OCI-LY1 (cell line): Measurements from ENCODE around the gene PPP4C.

Source experiments
- EZH2 ChIP-seq: fragments of 200-600 bp; sonication (generic), shearing (Covaris generic); IDR thresholded peaks from 2 replicates; pipeline ENCODE4 v1.8.0; 2017; ENCODE audit warnings: borderline replicate concordance, mixed run types, mild to moderate bottlenecking, antibody characterized with exemption, low read length, moderate library complexity, mixed read lengths
- TF ChIP-seq, protein P1 (sequence below): fragments of 200-600 bp; sonication (generic), shearing (Covaris generic); IDR thresholded peaks from 2 replicates; pipeline ENCODE4 v1.5.1; 2017; ENCODE audit warnings: mild to moderate bottlenecking, antibody characterized with exemption, low read length, moderate library complexity, mixed read lengths

DNA sequence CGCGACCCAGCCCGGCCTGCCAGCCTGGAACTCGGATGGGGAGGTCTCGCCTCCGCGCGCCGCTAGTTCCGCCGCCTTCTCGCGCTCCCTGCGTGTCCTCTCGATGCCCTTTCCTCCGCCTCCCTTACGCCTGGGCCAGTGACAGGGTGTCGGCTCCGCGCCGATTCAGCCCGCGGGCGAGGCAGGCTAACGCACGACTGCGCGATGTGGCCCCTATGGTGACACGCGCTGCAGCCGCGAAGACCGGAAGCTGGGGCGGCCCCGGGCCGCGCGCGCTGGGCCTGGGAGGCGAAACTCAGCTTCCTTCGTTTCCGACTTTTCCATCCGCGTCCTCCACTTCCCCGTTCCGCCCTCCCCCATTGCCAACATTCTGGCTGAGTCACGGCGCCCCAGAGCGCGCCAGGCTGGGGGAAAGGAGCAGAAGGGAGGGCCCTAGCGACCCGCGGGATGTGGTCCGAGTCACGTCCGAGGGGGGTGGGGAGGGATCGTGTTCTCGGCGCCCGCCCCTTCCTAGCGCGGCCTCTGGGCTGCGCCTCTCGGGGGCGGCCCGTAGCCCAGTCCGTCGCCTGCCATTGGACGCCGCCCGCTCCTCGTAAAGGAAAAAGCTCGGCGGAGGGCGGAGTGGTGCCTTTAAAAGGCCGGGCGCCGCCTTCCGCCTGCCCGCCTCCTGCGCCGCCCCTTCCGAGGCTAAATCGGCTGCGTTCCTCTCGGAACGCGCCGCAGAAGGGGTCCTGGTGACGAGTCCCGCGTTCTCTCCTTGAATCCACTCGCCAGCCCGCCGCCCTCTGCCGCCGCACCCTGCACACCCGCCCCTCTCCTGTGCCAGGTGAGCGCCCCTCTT, 10.5 kb upstream of the PPP4C start, which contains the start of gene ALDOA:
- TF ChIP-seq, protein P1, sequence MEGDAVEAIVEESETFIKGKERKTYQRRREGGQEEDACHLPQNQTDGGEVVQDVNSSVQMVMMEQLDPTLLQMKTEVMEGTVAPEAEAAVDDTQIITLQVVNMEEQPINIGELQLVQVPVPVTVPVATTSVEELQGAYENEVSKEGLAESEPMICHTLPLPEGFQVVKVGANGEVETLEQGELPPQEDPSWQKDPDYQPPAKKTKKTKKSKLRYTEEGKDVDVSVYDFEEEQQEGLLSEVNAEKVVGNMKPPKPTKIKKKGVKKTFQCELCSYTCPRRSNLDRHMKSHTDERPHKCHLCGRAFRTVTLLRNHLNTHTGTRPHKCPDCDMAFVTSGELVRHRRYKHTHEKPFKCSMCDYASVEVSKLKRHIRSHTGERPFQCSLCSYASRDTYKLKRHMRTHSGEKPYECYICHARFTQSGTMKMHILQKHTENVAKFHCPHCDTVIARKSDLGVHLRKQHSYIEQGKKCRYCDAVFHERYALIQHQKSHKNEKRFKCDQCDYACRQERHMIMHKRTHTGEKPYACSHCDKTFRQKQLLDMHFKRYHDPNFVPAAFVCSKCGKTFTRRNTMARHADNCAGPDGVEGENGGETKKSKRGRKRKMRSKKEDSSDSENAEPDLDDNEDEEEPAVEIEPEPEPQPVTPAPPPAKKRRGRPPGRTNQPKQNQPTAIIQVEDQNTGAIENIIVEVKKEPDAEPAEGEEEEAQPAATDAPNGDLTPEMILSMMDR, result no peak
- TF ChIP-seq EZH2, result no peak
